Lung microvascular endothelial cell (primary cell): ENCODE data around the gene ZNF664. TPM values are rescaled to one million over a fixed set of nuclear protein-coding genes. Genes with fewer than 3 reads are reported as not detected.

Experiments used
- DNase-seq, 2 donors: peaks; one replicate each; pipeline versions ENCODE4 v3.0.0 to v3.0.0-alpha.2; 2010; ENCODE audit warnings: low read depth in 2 of 2
- total RNA-seq: library from RNA; depleted of rRNA; stranded (reverse); fragments of >200 nt; gene quantifications from 2 replicates; pipeline ENCODE4 v1.2.1, GENCODE V29; 2014

ZNF664 gene
- total RNA-seq, result 39.0 and 40.1 TPM in 2 replicates

DNA sequence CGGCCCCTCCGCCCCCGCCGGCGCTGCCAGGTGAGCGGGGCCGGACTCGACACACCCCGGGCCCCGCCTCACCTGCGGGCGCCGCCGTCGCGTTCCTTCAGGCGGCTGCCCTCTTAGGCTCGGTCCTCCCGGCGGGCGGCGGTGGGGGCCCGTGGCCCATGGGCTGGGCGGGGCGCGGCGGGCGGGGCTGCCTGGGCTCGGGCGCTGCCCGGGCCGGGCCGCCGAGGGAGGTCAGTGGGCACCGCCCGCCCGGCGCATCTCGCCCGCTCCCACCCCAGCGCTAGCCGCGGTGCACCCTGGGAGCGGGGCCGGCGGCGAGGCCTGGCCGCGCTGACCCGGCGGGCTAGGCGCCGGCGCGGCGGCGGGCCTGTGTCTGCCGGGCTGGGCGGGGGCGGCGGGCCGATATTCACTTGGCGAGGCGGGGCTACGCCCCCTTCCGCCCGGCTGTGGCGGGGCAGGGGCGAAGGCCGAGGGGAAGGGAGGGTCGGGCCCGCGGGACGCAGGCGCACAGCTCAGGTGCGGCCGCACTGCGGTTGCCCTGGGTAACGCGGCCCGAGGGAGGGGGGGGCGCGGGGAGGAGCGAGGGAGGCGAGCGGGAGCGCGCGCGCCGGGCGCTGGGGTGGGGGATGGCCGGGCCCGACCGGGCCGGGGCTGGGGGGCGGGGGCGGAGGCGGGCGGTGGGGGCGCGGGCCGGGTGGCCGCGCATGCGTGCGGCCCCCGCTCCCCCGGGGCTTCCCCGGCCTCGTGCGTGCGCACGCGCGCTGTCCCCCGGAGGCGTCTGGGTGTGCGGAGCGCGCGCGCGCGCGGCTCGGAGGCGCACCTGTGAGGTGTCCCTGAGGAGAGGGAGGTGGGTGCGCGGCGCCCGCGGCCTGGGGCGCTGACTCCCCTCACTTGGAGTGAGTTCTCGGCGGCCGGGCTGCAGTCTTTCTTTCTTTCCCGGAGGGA, at the start of gene ZNF664, which contains the start of gene CCDC92:
Gene ZNF664, plus strand, starts transcription at position 759 of the 945 bp plus-strand sequence. CDS start 38,930 bp downstream, outside the sequence.
Gene CCDC92, minus strand, starts transcription at position 375 of the 945 bp plus-strand sequence. CDS start 28,526 bp downstream, outside the sequence.
- peak; percentile 93 to 96 for DNase-seq

DNA sequence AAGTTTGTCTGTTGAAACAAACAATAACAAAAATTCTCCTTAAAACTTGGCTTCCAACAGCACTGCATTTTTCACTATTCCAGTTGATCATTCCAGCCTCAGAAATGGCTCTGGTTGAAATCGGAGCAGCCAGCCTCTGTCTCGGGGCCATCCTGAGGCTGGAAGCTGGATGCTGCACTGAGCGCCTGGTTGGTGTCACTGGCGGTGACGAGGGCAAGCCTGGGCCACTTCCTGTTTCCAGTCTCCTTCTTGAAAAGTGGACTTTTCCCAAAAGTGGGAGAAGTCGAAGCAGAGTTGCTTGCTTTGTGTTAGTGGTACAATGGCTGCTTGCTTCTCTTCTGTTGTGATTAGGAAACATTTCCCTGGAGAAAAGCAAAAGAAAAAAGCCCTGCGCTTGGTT, 49.1 kb upstream of the ZNF664 start:
- DNase-seq, result no peak

DNA sequence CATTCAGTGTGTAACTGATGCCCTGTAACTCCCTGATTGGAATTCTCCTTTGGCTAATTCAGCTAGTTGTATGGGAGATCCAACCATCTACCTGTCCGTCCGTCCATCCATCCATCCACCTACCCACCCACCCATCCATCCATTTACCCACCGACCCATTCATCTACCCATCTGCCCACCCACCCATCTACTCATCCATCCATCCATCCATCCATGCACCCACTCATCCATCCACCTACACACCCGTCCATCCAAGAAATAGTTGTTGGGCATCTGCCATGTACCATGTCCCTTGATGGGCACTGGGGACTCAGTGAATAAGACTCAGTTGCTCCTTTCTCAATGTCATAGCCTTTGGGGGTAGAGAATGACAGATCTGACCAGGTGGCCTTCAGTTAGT, 48.5 kb upstream of the ZNF664 start:
- DNase-seq, result no peak

DNA sequence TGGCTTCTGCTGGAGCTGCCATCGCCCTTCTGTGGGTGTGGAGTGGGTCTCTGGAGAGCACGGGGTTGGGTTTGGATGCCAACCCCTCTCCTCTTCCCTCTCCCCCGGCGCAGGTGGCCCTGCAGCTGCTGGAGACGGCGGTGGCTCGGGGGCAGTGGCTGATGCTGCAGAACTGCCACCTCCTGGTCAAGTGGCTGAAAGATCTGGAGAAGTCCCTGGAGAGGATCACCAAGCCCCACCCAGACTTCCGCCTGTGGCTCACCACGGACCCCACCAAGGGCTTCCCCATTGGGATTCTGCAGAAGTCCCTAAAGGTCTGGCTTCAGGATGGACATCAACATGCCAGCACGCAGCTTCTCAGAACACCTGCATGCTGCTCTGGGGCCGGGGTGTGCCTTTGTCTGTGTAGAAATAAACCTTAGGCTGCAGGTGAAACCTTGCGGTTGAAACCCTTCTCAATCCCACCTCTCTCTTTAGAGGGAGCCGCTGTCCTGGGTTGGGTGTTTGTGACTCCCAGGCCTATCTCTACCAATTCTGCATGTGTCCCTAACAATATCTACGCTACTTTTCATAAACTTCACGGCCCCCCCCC, 44.6 kb upstream of the ZNF664 start:
- no peak for DNase-seq

DNA sequence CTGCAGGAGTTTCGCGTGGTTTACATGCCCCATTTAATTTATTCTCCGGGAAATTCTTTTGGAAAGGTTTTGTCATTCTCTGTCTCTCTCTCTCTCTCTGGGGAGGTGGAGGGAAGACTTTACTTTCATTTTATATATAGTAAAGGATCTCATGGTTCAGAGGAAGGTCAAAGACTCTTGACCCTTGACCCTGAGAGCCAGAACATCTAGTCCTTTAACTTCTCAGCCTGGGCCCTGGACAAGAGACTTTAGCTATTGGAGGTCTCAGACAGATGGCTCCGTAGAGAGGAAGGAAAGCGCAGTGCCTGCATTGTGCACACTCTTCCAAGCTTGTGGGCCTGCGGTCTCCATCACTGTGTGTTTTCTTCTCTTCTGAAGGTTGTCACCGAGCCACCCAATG, 44.1 kb upstream of the ZNF664 start:
- DNase-seq, result no peak

DNA sequence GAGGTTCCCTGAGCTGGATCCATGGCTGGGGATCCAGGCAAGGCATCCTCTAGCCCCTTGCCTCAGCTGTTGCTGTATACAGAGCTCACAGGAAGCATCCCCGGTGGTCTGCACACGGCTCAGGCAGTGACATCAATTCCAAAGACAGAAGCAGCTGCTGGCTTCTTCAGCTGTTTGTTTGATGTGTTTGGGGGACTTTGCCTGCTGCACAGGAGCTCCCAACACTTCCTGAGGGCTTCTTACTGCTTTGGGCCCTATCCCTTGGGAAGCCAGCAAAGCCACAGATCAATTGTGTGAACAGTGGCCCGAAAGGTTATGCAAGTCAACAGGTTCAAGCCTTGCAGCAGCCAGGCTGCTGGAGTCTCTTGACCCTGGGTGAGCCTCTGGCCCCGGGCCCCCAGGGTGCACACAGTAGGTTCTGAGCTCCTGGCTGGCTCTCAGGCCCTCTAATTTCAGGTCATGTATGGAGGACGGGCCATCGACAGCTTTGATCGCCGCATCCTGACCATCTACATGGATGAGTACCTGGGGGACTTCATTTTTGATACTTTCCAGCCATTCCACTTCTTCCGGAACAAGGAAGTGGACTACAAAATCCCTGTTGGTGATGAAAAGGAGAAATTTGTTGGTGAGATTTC, 43.0 kb upstream of the ZNF664 start:
- DNase-seq, result no peak

DNA sequence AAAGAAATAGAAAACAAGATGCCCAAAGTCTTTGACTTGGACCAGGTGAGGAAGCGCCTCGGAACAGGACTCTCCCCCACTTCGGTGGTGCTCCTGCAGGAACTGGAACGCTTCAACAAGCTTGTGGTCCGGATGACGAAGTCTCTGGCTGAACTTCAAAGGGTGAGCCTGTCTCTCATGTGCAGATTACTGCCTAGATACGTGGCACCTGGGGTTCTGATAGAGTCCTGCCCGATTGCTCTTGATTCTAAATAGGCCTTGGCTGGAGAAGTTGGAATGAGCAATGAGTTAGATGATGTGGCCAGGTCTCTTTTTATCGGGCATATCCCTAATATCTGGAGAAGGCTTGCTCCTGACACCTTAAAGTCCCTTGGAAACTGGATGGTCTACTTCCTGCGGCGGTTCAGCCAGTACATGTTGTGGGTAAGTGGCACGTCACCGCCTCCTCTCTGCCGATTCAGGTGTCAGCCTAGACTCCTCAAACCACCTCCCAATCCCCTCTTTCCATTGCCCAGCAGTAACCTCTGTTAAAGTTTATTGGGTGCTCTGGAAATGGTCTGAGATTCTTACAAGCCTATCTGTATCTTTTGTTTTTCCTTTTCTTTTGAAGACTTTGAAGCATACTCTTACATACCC, 41.2 kb upstream of the ZNF664 start:
- DNase-seq, result no peak

DNA sequence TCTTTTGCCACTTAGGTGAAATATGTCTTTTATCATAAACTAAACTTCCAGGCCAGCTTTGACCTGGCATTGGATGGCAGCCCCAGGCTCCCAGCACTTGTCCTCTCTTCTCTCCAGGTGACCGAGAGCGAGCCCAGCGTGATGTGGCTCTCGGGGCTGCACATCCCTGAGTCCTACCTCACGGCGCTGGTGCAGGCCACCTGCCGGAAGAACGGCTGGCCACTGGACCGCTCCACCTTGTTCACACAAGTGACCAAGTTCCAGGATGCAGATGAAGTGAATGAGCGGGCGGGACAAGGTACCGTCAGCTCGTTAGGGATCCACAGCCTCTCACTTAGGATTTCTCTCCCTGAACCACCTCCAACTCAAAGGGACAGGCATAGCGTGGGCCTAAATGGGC, 39.8 kb upstream of the ZNF664 start:
- no peak for DNase-seq

DNA sequence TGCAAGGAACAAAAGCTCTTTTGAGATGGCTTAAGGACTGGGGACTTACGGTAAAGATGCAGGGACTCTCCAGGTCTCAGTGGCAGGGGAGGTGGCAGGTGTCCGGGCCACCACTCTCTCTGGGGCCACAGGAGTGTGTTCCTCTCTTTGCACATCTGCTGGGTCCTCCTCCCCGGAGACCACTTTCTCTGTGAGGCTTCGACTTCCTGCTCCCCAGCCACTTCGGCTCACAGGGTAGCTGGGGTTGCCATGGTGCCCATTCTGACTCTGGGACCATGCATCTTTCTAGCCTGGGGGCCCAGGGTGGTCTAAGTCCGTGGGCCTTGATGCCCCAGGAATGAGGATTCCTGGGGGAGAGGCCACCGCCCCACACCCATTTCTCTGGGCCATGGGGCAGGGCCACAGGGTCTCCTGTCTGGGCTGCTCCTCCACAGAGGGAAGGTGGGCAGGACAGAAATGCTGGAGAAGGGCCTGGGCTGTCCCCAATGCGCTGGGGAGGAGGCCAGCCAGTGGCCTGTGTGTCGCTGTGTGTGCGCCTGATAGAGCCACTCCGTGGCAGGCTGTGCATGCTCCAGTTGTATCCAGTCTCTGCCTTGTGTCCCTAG, 38.9 kb upstream of the ZNF664 start:
- no peak for DNase-seq

DNA sequence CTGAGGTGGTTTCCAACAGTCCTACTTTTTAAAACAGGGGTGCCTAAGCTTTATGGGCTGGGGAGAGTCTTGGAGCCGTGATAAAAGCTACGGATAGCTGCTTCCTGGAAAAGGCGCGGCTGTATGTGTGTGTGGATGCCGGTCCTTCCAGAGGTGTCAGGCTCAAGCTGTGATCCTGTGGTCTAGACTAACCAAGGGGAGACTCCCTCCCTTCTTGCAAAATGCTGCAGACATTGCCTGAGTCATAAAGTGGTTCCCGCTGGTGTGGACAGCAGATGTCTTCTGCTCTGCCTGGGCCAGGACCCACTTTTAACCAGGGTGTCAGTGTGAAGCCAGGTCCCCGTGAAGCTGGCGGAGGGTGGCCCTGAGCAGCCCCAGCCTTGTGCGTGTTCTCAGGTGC, 38.2 kb upstream of the ZNF664 start:
- DNase-seq, result no peak

DNA sequence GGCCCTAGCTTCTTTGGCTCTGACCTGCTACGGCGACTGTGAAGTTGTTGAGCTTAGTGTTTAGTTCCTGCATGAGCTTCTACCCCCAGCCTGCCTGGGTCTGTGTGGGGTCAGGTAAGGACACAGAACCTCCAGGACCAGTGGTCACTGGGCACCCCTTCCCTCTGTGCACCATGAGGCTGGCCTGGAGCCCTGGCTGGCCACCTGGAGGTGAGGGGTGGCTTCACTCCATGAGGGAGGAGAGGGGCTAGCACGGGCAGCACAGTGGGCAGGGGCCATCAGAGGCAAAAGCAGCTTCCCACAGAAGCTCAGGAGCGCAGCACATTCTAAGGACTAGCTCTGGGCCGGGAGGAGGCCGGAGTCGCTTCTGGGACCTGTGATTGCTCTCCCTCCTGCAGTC, 37.1 kb upstream of the ZNF664 start:
- DNase-seq, result no peak

DNA sequence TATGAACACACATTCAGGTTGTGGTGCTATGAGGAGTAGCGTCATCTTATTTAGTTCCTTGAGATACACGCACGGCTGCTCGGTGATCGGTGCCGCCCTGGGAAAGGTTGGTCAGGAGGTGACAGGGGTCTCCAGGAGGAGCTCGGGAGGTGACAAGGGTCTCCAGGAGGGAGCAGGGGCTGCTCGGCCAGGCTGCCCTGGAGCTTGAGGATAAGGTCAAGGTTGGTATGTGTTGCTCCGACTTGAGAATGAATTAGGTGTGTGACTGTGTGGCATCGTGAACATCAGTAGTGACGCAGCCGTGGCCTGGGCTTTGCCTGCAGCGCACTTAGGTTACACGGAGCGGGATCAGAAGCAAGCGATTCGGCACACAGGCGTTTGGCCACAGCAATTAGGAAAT, 36.5 kb upstream of the ZNF664 start:
- no peak for DNase-seq

DNA sequence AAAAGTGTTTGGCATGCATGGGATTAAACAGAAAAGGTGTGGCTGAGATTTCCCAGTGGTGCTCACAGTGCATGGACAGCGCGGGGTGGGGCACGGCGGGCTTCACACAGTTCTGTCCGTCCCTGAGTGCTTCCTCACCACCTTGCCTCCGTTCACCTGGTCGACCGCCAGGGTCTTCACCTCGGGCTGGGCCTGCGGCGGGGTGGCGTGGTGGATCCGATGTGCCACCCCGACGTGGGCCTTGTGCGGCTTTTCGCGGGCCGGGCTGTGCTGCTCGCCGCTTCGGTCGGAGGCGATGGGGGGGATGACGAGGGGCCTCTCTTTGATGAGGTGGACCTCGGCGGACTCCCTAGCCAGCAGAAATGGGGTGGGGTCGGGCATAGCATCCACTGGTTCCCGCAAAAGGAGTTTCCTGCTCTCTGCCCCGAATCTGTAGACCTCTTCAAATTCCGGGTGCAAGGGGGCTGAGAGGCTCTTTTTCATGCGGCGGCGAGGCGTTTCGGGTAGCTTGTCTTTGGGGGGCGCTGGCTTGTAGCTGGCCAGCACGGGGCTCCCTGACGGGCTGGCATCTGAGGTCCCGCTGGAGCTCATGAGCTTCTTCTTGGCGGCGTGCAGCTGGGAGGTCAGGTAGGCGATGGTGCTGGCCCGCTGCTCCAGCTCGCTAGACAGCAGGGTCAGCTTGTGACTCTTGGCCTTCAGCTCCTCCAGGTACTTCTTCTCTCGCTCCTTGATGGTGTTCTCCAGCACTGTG, 35.9 kb upstream of the ZNF664 start:
- DNase-seq, result no peak

DNA sequence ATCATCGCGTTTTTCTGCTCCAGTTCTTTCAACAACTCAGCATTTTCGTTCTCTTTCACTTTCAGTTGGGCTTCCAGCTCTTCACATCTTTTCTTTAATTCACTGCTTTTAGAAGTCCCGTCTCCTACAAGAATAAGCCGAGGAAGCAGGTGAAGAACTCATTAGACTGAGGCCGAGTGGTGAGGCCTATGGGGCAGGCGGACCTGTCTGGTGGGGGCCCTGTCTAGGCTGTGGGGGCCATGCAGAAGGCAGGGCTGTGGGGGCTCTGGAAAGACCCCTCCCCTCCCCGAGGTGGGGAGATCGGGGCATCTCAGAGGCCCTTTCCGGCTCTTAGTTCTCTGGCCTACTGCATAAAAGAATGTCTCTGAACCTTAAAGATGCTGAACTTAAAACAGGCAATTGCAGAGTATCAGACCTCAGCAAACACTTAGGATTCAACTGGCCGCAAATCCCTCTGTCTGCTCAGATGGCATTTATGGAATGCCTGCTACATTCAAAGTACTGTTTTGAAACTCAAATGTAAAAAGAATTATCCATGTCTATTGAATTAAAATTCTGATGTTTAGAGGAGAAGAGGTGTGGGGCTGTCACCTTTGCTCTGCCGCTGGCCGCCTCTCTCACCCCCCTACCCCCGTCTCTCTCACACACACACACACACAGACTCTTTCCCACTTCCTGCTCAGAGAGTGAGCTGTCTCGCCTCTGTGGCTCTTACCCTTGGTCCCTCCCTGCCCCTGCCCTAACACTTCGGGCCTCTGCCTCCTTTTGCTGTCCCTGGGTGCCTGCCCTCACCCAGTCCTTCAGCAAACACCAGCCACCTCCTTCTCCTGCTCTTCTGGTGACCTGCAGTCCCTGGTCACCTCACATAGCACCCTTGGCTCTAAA, 35.1 kb upstream of the ZNF664 start:
- DNase-seq, result no peak

DNA sequence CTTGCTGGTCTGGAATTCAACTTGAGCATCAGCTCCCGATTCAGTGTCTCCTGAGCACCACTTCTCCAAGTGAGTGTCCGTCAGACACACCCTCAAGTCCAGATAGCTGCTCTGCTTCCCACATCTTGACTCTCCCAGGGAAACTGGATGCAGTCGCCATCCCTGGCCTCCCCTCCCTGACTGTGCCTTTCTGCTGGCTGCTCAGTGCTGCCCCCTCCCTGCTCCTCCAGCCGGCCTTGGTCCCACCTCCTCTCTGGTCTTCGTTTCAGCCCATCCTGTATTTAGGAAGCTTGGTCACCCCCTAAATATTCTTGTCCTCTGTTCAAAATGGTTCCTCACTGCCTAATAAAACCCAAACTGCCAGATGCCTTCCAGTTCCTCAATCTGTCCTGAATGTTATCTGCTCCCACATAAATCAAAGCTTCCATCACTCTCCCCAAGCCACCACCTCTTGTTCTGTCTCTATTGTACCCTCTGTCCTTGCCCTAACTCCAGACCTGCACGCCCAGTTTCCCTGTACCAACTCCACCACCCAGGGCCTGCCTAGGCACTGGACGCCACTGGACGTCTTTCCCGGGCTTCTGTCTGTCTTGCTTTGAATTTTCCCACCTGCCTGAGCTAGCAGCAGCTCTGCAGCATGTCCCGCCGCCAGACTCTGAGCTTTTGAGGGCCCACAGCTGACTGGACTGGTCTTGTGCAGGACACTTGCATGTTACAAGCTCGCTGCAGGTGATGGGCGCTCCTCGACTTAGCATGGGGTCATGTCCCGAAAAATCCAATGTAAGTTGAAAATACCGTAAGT, 34.1 kb upstream of the ZNF664 start:
- DNase-seq, result no peak

DNA sequence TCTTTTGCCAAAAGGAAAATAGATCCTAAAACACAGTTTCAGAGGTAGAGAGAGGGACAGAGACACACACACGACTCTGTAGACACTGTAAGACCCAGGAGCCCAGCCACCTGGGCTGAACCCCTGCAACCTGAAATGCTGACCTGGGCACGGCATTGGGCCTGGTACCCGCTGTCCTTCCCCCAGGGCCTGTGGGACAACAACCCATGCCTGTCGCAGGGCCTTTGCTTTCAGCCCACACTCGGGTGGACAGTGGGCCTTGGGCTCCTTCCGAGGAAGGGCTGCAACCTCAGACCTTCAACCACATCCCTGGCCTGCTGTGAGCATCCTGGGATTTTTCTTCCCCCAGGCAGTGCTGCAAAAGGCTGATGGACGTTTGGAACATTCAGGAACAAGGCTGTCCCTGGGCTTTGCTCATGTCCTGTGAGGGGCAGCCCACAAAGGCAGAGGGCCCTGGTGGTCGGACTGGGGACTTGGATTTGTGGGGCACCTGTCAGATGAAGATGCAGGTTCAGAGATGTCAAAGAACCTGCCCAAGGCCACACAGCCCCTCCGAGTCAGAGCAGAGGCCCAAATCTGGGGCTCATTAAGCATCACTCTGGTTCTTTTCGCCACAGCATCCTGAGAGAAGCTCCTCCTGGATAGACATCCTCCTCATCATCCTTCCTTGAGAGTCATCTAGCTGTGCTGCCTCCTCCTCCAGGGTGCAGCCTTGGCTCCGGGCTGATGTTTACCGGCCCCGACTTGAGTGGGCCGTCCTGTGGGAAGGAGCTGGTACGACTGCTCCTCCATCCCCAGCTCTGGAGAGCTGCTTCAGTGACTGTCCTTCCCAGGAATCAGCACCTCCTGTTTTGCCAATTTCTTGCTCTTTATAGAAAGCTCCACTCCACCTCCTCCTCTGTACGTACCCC, 33.0 kb upstream of the ZNF664 start:
- no peak for DNase-seq

DNA sequence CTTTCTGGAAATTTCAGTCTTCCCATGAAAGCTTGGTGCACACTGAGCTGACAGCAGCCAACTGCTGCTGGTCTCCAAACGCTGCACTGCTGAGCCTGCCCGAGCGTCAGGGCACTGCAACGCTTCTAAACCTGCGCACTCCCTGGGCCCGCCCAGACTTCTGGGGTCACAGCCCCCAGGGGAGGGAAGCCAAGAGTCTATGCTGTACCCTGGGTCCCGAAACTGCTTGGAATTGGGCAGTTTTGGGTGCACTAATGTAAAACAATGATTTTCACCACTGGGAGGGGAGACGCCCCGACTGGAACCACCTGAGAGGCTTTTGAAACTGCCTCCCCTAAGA, 32.4 kb upstream of the ZNF664 start:
- no peak for DNase-seq

DNA sequence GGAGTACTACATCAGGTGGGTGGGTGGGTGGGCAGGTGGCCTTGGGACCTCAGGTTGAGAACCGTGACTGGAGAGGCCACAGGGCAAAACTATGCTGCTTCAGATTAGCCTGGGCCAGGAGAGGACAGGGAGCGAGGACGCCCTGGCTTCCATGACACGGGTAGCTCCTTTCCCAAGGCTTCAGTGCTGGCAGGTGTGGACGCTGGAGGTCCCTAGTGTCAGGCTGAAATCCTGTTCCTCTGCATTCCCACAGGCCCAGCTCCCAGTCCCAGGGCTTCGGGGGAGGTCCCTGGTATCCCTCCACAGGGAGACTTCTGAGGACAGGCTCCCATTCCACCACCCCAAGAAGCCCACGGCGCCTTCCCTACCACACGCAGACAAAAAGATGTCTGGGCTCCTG, 32.0 kb upstream of the ZNF664 start:
- no peak for DNase-seq
